GM12801 (cell line): ENCODE measurements around the gene CTXN3.

Experiments
- TF ChIP-seq, protein P1 (sequence below): IDR thresholded peaks from one replicate; pipeline ENCODE4 v1.5.1; 2011; ENCODE audit warnings: control low read depth; ENCODE audit not compliant: insufficient read length; ENCODE audit errors: extremely low read depth

The CTXN3 gene

DNA sequence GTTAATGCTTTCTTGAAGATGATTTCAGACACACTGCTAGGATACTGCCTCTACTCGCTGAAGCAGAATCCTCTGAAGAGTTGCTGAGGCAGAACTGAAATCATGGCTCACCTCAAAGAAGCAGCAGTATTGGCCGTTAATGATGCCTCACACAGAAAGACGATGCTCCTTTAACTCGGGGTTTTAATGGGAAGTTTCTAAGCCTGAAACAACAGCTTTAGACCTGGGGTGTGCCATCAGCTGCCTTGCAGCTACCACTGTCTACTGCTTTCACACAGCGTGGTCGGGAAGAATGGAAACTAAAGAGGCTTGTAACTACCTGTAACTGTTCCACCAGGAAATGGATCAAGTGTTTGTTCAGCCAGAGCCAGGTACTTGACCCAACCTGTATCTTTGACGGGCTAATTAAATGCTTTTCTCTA, at the start of gene CTXN3:
Gene CTXN3 (plus strand): TSS at position 65 of the 422 bp plus-strand sequence. CDS start 8,440 bp downstream, outside the sequence.
- TF ChIP-seq, protein P1, sequence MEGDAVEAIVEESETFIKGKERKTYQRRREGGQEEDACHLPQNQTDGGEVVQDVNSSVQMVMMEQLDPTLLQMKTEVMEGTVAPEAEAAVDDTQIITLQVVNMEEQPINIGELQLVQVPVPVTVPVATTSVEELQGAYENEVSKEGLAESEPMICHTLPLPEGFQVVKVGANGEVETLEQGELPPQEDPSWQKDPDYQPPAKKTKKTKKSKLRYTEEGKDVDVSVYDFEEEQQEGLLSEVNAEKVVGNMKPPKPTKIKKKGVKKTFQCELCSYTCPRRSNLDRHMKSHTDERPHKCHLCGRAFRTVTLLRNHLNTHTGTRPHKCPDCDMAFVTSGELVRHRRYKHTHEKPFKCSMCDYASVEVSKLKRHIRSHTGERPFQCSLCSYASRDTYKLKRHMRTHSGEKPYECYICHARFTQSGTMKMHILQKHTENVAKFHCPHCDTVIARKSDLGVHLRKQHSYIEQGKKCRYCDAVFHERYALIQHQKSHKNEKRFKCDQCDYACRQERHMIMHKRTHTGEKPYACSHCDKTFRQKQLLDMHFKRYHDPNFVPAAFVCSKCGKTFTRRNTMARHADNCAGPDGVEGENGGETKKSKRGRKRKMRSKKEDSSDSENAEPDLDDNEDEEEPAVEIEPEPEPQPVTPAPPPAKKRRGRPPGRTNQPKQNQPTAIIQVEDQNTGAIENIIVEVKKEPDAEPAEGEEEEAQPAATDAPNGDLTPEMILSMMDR = no peak

DNA sequence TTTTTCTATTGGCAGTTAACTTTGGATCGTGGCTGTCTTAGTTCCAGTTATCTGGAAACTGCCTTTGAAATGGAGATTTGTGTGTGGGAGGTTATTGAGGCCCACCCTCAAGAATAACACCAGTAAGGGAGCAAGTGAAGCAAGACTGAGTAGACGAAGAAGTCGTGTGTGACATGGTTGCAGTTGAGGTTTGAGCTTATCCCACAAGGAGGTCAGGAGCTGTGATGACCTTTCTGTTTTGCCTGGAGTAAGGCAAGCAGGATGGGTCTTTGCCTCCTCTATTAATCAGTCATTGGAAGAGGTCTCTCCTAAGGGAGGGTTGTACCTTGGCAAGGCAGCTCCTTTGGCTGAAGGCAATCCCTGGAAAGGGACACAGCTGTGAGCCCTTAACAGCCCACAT, 49.6 kb upstream of the CTXN3 start:
- TF ChIP-seq, protein P1 = no peak

DNA sequence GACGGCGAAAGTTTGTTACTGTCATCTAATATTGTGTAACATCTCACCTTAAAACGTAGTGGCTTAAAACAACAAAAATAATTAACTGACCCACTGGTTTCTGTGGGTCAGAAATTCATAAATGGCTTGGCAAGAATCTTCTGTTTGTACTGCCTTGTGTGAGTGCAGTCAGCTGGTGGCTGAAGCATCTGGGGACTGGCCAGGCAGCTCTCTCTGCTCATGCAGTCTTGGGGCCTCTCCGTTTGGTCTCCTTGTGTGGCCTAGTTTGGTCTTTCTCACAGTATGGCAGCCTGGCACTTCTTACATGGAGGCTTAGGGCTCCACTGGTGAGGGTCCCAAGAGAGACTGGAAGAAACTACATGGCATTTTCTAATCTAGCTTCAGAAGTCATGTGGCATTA, 49.0 kb upstream of the CTXN3 start:
- TF ChIP-seq, protein P1 = no peak

DNA sequence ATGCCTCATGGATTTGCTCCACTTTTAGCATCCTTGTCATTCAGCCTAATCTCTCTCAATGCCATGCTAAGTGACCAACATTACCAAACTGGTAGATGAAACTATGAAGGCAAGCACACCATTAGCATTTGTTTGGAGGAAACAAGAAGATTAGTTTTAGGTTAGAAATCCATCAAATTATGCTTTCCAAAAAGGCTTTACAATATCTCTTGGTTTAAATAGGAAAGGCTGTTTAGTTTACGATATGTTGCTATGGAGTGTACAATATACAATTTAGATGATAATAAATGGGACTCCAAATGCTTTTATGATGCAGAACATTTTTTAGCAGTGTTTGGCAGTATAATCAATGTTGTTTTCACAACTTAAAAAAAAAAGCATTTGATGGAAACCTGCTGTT, 47.8 kb upstream of the CTXN3 start:
- TF ChIP-seq, protein P1 = no peak

DNA sequence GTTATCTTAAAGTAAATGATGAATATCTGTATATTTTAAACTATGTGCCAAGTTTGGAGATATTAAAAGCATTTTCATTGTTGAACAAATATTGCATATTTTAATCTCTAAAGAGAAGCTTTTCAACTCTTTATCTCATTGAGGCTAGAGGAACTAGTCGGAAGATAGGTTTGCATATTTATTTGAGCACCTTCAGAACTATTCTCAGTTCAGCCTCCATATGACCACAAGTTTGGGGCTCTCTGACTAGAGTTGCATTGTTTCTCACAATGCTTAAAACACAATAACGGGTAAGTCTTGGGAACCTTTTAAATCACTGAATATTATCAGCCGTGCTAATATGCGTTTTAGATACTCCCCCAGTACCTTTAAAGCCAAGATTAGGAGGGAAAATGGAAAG, 47.3 kb upstream of the CTXN3 start:
- TF ChIP-seq, protein P1 = no peak

DNA sequence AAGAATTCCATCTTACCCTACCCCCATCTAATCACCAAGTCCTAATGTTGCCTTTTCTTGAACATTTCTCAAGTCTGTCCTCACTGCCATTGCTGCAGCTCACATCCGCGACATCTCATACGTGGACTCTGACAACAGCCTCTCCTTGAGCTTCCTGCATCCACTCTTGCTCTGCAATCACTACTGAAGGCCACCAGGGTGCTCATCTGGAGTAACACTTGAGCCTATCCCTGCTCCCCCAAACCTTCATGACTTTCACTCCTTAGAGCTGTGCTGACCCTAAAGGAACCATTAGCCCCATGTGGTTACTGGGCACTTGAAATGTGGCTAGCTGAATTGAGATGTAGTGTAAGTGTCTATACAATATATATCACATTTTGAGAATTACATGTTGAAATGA, 46.4 kb upstream of the CTXN3 start:
- TF ChIP-seq, protein P1 = no peak

DNA sequence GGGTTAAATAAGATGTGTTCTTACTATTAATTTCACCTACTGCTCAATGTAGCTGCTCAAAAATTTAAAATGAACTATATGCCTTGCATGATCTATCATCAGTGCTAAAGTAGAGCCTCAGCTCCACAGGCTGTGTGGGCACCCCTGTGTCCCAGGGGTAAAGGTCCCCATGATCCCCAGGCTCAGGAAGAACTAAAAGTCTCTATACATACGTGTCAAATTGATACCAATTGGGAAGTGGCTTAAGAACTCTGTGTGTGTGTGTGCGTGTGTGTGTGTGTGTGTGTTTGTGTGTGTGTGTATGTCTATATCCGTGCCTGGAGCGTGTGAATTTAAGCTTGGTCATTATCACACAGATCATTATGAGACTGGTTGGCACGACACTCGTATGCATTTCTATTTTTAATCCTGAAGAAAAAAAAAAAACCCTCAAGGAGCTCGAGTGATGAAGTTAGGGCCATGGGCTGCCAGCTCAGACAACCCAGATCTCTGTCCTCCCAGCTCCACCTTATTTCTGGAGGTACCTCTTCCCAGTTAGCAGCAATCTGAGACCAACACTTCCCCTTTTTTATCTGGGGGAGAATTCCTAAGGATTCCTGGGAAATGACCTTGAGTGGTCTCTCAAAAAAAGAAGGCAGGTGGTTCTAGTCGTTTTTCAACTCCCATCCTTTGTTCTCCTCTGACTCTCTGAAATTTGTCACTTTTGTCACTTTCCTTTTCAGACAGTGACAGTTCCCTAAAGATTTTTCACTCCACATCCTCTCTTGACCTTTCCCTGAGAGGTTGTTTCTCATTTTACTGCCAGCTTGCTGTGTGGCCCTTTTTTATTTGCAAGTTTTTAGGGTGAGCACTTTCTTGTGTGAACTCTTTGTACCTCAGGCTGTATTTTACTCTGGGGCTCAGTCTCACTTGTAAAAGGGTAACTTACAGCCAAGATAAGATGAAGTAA, 45.7 kb upstream of the CTXN3 start:
- TF ChIP-seq, protein P1 = no peak
